Measurements from ENCODE around the gene SPACA5. TPM values are rescaled to one million over a fixed set of nuclear protein-coding genes. Genes with fewer than 3 reads are reported as not detected.

Gene SPACA5
- polyA plus RNA-seq, 4 donors: 0.22 TPM; not detected in 3

GRCh38 chrX:48058621-48059295, 52.0 kb downstream of the SPACA5 start:
- FAIRE-seq: no peak
- Histone ChIP-seq H3K27me3 (ENCODE audit: control insufficient read depth in 3 of 3, insufficient read depth in 3 of 3, low read length in 3 of 3) (no peaks in the 10 kb centered on the region), H3K36me3 (ENCODE audit: control insufficient read depth in 3 of 3, insufficient read depth in 2 of 3, low read depth in 1 of 3, low read length in 3 of 3) (peaks cover 0 to 10% (median 4%) of the 10 kb centered on the region in 3 donors), H3K4me1 (ENCODE audit: control insufficient read depth in 3 of 3, insufficient read depth in 2 of 3, low read depth in 1 of 3, low read length in 2 of 3) (no peaks in the 10 kb centered on the region), H3K9me3 (ENCODE audit: control insufficient read depth in 2 of 2, insufficient read depth in 1 of 2, low read depth in 1 of 2, low read length in 1 of 2) (peaks cover 0 to 20% of the 10 kb centered on the region in 2 donors), H3K4me3 (ENCODE audit: low read depth in 1 of 3, low read length in 3 of 3) (no peak overlapping the region), H3K27ac (ENCODE audit: low read depth in 1 of 3, low read length in 2 of 3) (no peak overlapping the region)
- no peak for DNase-seq
- 76 to 97% (median 92%) methylated on average over 2 of the region's 2 CpGs for WGBS, 3 donors

GRCh38 chrX:48059296-48059639, 52.5 kb downstream of the SPACA5 start:
- no peak overlapping the region for H3K4me3 ChIP-seq (ENCODE audit: low read depth in 1 of 3, low read length in 3 of 3)
- peaks cover 0 to 10% (median 4%) of the 10 kb centered on the region in 3 donors for H3K36me3 ChIP-seq (ENCODE audit: control insufficient read depth in 3 of 3, insufficient read depth in 2 of 3, low read depth in 1 of 3, low read length in 3 of 3)
- H3K27ac ChIP-seq (ENCODE audit: low read depth in 1 of 3, low read length in 2 of 3): no peak overlapping the region
- FAIRE-seq: no peak
- no peaks in the 10 kb centered on the region for H3K27me3 ChIP-seq (ENCODE audit: control insufficient read depth in 3 of 3, insufficient read depth in 3 of 3, low read length in 3 of 3)
- peaks cover 0 to 20% of the 10 kb centered on the region in 2 donors for H3K9me3 ChIP-seq (ENCODE audit: control insufficient read depth in 2 of 2, insufficient read depth in 1 of 2, low read depth in 1 of 2, low read length in 1 of 2)
- WGBS, 3 donors: 77 to 92% (median 87%) methylated on average over 1 of the region's 1 CpG
- no peaks in the 10 kb centered on the region for H3K4me1 ChIP-seq (ENCODE audit: control insufficient read depth in 3 of 3, insufficient read depth in 2 of 3, low read depth in 1 of 3, low read length in 2 of 3)
- DNase-seq: no peak

Other genes with a start within 250 kb of the SPACA5 start
- gene ZNF81, start 170.1 kb upstream of the SPACA5 start, polyA plus RNA-seq: 1 to 10 TPM in 3 of 4 donors, under 1 TPM in 1; 0.54 to 5.8 (median 2.0) TPM
- gene ZNF182, start 3.0 kb upstream of the SPACA5 start, polyA plus RNA-seq: 1 to 10 TPM; 1.9 to 8.1 (median 2.2) TPM
- 1 to 10 TPM in 3 of 4 donors, under 1 TPM in 1; 0.54 to 3.3 (median 2.1) TPM for gene ZNF630, start 64.7 kb downstream of the SPACA5 start, polyA plus RNA-seq
- gene SPACA5B, start 123.6 kb downstream of the SPACA5 start, polyA plus RNA-seq: not detected
- gene SSX5, start 189.8 kb downstream of the SPACA5 start, polyA plus RNA-seq: not detected
- gene SSX1, start 248.4 kb downstream of the SPACA5 start, polyA plus RNA-seq: not detected

Data from small intestine (tissue), 7 donors.